GM12878 (cell line): Measurements from ENCODE around the gene SPG7.

ENCODE experiments used
- BACH1 ChIP-seq: fragments of 450-650 bp; IDR thresholded peaks from 2 replicates; pipeline ENCODE4 v1.6.1; 2017; ENCODE audit warnings: mild to moderate bottlenecking, borderline replicate concordance
- JUNB ChIP-seq: IDR thresholded peaks from 2 replicates; pipeline ENCODE4 v1.6.1; 2016; ENCODE audit warnings: antibody characterized with exemption, mild to moderate bottlenecking
- JUND ChIP-seq: IDR thresholded peaks from 2 replicates; pipeline ENCODE4 v1.6.1; 2012; ENCODE audit warnings: low read depth, mild to moderate bottlenecking, low read length, improper control_type of control experiment, moderate library complexity
- MTA3 ChIP-seq: IDR thresholded peaks from 2 replicates; pipeline ENCODE4 v1.6.1; 2012; ENCODE audit warnings: low read length, inconsistent platforms, borderline replicate concordance
- POLR2A ChIP-seq: IDR thresholded peaks from 2 replicates; pipeline ENCODE4 v1.6.1; 2011; ENCODE audit warnings: low read depth, mild to moderate bottlenecking, low read length
- RELA ChIP-seq: fragments of 450-650 bp; IDR thresholded peaks from 2 replicates; pipeline ENCODE4 v1.8.0; 2014; ENCODE audit warnings: borderline replicate concordance; ENCODE audit not compliant: partially characterized antibody
- SP1 ChIP-seq: IDR thresholded peaks from one replicate; pipeline ENCODE4 v1.6.1; 2011; ENCODE audit warnings: low read depth, low read length
- SPI1 ChIP-seq: IDR thresholded peaks from 2 replicates; pipeline ENCODE4 v1.6.1; 2011; ENCODE audit warnings: low read depth, mild to moderate bottlenecking, low read length, moderate library complexity, borderline replicate concordance; ENCODE audit not compliant: insufficient read depth
- ZNF24 ChIP-seq: fragments of 450-650 bp; IDR thresholded peaks from 2 replicates; pipeline ENCODE4 v1.6.1; 2017; ENCODE audit warnings: antibody characterized with exemption, mild to moderate bottlenecking
- TF ChIP-seq, protein P1 (sequence below): IDR thresholded peaks from 2 replicates; pipeline ENCODE4 v1.6.1; 2012; ENCODE audit warnings: improper control_type of control experiment, low read depth, low read length; ENCODE audit not compliant: insufficient replicate concordance
- TF ChIP-seq, protein P2 (sequence below): fragments of 450-650 bp; IDR thresholded peaks from 2 replicates; pipeline ENCODE4 v1.6.1; 2018; ENCODE audit warnings: borderline replicate concordance, mild to moderate bottlenecking; ENCODE audit not compliant: partially characterized antibody
- TF ChIP-seq, protein P3 (sequence below): IDR thresholded peaks from 2 replicates; pipeline ENCODE4 v1.6.1; 2011; ENCODE audit warnings: mild to moderate bottlenecking, low read depth, low read length, moderate library complexity; ENCODE audit not compliant: insufficient replicate concordance

DNA sequence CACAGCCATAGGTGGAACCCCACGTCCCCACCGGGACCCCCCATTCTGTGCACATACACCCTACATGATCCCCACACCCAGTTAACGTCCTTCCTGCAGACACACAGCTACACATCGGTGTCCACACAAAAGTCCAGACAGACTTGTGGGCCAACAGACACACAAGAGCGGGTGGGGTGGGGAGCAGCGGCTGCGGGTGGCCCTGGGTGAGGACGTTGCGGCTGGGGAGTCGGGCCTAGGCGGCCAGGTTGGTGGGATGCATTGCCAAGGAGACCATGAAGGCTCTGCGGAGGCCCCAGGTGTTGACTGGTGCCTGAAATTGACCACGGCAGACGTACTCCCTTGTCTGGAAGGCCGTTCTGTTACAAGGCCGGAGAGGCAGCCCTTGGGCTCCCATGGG lies 96.6 kb downstream of the SPG7 start:
- TF ChIP-seq JUND (no peak), JUNB (no peak), MTA3 (no peak), ZNF24 (no peak), POLR2A (no peak), BACH1 (no peak), SPI1 (no peak), RELA (no peak), SP1 (no peak)
- TF ChIP-seq, protein P1, sequence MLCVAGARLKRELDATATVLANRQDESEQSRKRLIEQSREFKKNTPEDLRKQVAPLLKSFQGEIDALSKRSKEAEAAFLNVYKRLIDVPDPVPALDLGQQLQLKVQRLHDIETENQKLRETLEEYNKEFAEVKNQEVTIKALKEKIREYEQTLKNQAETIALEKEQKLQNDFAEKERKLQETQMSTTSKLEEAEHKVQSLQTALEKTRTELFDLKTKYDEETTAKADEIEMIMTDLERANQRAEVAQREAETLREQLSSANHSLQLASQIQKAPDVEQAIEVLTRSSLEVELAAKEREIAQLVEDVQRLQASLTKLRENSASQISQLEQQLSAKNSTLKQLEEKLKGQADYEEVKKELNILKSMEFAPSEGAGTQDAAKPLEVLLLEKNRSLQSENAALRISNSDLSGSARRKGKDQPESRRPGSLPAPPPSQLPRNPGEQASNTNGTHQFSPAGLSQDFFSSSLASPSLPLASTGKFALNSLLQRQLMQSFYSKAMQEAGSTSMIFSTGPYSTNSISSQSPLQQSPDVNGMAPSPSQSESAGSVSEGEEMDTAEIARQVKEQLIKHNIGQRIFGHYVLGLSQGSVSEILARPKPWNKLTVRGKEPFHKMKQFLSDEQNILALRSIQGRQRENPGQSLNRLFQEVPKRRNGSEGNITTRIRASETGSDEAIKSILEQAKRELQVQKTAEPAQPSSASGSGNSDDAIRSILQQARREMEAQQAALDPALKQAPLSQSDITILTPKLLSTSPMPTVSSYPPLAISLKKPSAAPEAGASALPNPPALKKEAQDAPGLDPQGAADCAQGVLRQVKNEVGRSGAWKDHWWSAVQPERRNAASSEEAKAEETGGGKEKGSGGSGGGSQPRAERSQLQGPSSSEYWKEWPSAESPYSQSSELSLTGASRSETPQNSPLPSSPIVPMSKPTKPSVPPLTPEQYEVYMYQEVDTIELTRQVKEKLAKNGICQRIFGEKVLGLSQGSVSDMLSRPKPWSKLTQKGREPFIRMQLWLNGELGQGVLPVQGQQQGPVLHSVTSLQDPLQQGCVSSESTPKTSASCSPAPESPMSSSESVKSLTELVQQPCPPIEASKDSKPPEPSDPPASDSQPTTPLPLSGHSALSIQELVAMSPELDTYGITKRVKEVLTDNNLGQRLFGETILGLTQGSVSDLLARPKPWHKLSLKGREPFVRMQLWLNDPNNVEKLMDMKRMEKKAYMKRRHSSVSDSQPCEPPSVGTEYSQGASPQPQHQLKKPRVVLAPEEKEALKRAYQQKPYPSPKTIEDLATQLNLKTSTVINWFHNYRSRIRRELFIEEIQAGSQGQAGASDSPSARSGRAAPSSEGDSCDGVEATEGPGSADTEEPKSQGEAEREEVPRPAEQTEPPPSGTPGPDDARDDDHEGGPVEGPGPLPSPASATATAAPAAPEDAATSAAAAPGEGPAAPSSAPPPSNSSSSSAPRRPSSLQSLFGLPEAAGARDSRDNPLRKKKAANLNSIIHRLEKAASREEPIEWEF = no peak
- TF ChIP-seq, protein P2, sequence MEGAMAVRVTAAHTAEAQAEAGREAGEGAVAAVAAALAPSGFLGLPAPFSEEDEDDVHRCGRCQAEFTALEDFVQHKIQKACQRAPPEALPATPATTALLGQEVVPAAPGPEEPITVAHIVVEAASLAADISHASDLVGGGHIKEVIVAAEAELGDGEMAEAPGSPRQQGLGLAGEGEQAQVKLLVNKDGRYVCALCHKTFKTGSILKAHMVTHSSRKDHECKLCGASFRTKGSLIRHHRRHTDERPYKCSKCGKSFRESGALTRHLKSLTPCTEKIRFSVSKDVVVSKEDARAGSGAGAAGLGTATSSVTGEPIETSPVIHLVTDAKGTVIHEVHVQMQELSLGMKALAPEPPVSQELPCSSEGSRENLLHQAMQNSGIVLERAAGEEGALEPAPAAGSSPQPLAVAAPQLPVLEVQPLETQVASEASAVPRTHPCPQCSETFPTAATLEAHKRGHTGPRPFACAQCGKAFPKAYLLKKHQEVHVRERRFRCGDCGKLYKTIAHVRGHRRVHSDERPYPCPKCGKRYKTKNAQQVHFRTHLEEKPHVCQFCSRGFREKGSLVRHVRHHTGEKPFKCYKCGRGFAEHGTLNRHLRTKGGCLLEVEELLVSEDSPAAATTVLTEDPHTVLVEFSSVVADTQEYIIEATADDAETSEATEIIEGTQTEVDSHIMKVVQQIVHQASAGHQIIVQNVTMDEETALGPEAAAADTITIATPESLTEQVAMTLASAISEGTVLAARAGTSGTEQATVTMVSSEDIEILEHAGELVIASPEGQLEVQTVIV = no peak
- TF ChIP-seq, protein P3, sequence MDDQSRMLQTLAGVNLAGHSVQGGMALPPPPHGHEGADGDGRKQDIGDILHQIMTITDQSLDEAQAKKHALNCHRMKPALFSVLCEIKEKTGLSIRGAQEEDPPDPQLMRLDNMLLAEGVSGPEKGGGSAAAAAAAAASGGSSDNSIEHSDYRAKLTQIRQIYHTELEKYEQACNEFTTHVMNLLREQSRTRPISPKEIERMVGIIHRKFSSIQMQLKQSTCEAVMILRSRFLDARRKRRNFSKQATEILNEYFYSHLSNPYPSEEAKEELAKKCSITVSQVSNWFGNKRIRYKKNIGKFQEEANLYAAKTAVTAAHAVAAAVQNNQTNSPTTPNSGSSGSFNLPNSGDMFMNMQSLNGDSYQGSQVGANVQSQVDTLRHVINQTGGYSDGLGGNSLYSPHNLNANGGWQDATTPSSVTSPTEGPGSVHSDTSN = no peak
